Spleen (tissue), 3 donors: ENCODE data around the gene VGLL4.

Experiments used
- POLR2A ChIP-seq, 3 donors: fragments of 450-650 bp; IDR thresholded peaks; one replicate each; pipeline ENCODE4 v1.5.1; 2017; ENCODE audit warnings: antibody characterized with exemption in 3 of 3, mild to moderate bottlenecking in 1 of 3
- POLR2AphosphoS5 ChIP-seq, 3 donors: sonication (generic); formaldehyde crosslinking; IDR thresholded peaks; one replicate each; pipeline ENCODE4 v1.5.1; 2017; ENCODE audit warnings: antibody characterized with exemption in 3 of 3

- no peak for TF ChIP-seq POLR2A (IDR thresholded peaks at IDR 0.05)
- TF ChIP-seq POLR2AphosphoS5 (IDR thresholded peaks at IDR 0.05) = no peak
Observed at GRCh38 chr3:11624161-11624560, 19.6 kb downstream of the VGLL4 start.
